AG04450 (cell line): ENCODE data around the gene IRF3. TPM values are rescaled to one million over a fixed set of nuclear protein-coding genes. Genes with fewer than 3 reads are reported as not detected.

Source experiments
- CTCF ChIA-PET: fragments of 300-600, 350-600 bp; formaldehyde crosslinking; extraction: SDS; loops from one replicate; lab custom pipeline; 2022; ENCODE audit warnings: antibody characterized with exemption, inconsistent platforms; lab: Charles Lee
- POLR2A ChIA-PET: fragments of 350-600 bp; formaldehyde crosslinking; extraction: SDS; loops from one replicate; lab custom pipeline; 2021; ENCODE audit warnings: antibody characterized with exemption, inconsistent platforms; lab: Yijun Ruan, JAX
- DNase-seq: peaks from one replicate; pipeline ENCODE4 v3.0.0-alpha.2; 2011; ENCODE audit warnings: low read depth, low spot score
- H3K27ac ChIP-seq: one replicate; pipeline ENCODE4 v1.5.1; 2012; ENCODE audit warnings: low read depth, low read length, control low read depth
- H3K27me3 ChIP-seq: one replicate; pipeline ENCODE4 v1.6.0; 2012; ENCODE audit warnings: low read length; ENCODE audit not compliant: control insufficient read depth, insufficient read depth
- H3K4me3 ChIP-seq: 2 replicates; pipeline ENCODE4 v1.5.1; 2011; ENCODE audit warnings: mild to moderate bottlenecking, low read depth, low read length, control low read depth
- H3K9me3 ChIP-seq: 2 replicates; pipeline ENCODE4 v1.5.1; 2012; ENCODE audit warnings: low read length; ENCODE audit not compliant: control insufficient read depth, insufficient read depth
- polyA plus RNA-seq: library from polyadenylated mRNA; depleted of rRNA; stranded (reverse); fragments of >200 nt; gene quantifications from 2 replicates; pipeline ENCODE4 v1.2.3, GENCODE V29; 2011
- TF ChIP-seq, protein P1 (sequence below): IDR thresholded peaks from 2 replicates; pipeline ENCODE4 v1.5.1; 2011; ENCODE audit warnings: low read depth, low read length, control low read depth, inconsistent platforms

IRF3 gene
- polyA plus RNA-seq, 1 experiment, result 33.5 TPM

- Histone ChIP-seq H3K9me3 (no peaks in the 10 kb centered on the region), H3K4me3 (no peak overlapping the region), H3K27me3 (no peaks in the 10 kb centered on the region), H3K27ac (no peak overlapping the region)
- no peak for DNase-seq
- POLR2A ChIA-PET, result no interaction called here
- TF ChIP-seq, protein P1, sequence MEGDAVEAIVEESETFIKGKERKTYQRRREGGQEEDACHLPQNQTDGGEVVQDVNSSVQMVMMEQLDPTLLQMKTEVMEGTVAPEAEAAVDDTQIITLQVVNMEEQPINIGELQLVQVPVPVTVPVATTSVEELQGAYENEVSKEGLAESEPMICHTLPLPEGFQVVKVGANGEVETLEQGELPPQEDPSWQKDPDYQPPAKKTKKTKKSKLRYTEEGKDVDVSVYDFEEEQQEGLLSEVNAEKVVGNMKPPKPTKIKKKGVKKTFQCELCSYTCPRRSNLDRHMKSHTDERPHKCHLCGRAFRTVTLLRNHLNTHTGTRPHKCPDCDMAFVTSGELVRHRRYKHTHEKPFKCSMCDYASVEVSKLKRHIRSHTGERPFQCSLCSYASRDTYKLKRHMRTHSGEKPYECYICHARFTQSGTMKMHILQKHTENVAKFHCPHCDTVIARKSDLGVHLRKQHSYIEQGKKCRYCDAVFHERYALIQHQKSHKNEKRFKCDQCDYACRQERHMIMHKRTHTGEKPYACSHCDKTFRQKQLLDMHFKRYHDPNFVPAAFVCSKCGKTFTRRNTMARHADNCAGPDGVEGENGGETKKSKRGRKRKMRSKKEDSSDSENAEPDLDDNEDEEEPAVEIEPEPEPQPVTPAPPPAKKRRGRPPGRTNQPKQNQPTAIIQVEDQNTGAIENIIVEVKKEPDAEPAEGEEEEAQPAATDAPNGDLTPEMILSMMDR, result no peak
- CTCF ChIA-PET, result no interaction called here
Measured at GRCh38 chr19:49632576-49632975, 33.1 kb downstream of the IRF3 start.

- DNase-seq, result no peak
- Histone ChIP-seq H3K27me3 (no peaks in the 10 kb centered on the region), H3K9me3 (no peaks in the 10 kb centered on the region), H3K27ac (no peak overlapping the region), H3K4me3 (no peak overlapping the region)
- POLR2A ChIA-PET, result interaction anchor here (0.6 to 1.2 kb wide), 2 partner anchors 10 to 777 kb away, joined by 5 to 9 read pairs; partner anchors contain the start of gene SCAF1
- TF ChIP-seq, protein P1, result no peak
- CTCF ChIA-PET, result no interaction called here
Measured at GRCh38 chr19:49631610-49632192, 34.0 kb downstream of the IRF3 start.

- TF ChIP-seq, protein P1, result no peak
- no peak overlapping the region for H3K27ac ChIP-seq
- no peaks in the 10 kb centered on the region for H3K27me3 ChIP-seq
- no peak for DNase-seq
- no peak overlapping the region for H3K4me3 ChIP-seq
- CTCF ChIA-PET, result no interaction called here
- POLR2A ChIA-PET, result interaction anchor here (0.6 to 1.2 kb wide), 3 partner anchors 11 to 777 kb away, joined by 5 to 9 read pairs (median 5); partner anchors contain the start of gene SCAF1
- no peaks in the 10 kb centered on the region for H3K9me3 ChIP-seq
Measured at GRCh38 chr19:49631014-49631588, 34.6 kb downstream of the IRF3 start.

GRCh38 chr19:49629659-49630058 is 36.0 kb downstream of the IRF3 start:
- TF ChIP-seq, protein P1, result no peak
- no peak for DNase-seq
- no peaks in the 10 kb centered on the region for H3K27me3 ChIP-seq
- ChIA-PET POLR2A (interaction anchor here (1.2 kb wide), 1 partner anchor 11 kb away, joined by 16 read pairs; the partner anchor contains the start of gene RRAS), CTCF (interaction anchor here (0.5 kb wide), 1 partner anchor 1282 kb away, joined by 4 read pairs; no protein-coding TSS in a partner anchor)
- no peaks in the 10 kb centered on the region; the same call in 1 of the 2 replicates for H3K9me3 ChIP-seq
- H3K27ac ChIP-seq, result no peak overlapping the region
- H3K4me3 ChIP-seq, result no peak overlapping the region

- DNase-seq, result no peak
- TF ChIP-seq, protein P1, result no peak
- Histone ChIP-seq H3K4me3 (no peak overlapping the region), H3K27me3 (no peaks in the 10 kb centered on the region), H3K9me3 (no peaks in the 10 kb centered on the region; the same call in 1 of the 2 replicates), H3K27ac (no peak overlapping the region)
- ChIA-PET POLR2A (no interaction called here), CTCF (no interaction called here)
Measured at GRCh38 chr19:49626226-49626625, 39.4 kb downstream of the IRF3 start.
